Measurements from ENCODE around the gene ZNF138.

The ZNF138 gene

DNA sequence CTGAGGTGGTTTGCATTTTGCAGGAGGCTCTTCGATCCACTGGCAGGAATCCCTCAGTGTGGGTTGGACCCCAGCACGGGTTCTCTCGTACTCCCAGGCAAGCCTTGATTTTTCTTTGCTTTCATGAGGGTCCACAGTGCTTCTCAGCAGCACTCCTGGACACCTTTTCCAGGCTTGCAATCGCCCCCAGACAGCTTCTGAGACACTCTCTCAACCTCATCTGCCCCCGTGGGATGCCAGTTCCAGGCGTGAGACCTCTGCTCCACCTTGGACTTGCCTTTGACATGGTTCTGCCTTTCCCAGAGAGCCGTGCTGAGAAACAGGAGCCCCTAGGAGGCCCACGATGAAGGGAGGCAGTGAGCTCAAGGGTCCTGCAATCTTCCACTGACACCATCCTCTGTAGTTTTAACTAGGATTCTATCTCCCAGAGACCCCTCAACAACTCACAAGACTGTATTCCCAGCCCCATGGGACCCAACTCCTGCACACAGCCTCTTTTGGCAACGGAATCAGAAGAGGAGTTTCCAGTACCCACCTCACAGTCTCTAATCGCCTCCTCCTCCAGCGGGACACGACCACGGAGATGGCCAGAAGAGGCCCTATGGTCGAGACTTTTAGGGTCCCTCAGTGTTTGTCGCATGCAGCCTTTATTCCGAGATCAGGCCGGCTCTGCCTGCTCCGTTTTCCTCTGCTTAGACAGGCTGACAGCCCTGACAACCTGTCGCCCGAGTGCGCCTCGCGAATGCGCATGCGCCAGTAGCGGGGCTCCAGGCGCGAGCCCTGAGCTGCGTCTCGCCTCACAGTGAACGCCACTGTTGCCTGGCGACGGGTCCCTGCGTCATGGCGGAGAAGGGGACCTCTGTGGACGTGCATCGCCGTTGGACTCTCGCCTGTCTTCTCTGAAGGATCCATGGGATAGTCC is 82.8 kb downstream of the ZNF138 start:
- no peak for FAIRE-seq

DNA sequence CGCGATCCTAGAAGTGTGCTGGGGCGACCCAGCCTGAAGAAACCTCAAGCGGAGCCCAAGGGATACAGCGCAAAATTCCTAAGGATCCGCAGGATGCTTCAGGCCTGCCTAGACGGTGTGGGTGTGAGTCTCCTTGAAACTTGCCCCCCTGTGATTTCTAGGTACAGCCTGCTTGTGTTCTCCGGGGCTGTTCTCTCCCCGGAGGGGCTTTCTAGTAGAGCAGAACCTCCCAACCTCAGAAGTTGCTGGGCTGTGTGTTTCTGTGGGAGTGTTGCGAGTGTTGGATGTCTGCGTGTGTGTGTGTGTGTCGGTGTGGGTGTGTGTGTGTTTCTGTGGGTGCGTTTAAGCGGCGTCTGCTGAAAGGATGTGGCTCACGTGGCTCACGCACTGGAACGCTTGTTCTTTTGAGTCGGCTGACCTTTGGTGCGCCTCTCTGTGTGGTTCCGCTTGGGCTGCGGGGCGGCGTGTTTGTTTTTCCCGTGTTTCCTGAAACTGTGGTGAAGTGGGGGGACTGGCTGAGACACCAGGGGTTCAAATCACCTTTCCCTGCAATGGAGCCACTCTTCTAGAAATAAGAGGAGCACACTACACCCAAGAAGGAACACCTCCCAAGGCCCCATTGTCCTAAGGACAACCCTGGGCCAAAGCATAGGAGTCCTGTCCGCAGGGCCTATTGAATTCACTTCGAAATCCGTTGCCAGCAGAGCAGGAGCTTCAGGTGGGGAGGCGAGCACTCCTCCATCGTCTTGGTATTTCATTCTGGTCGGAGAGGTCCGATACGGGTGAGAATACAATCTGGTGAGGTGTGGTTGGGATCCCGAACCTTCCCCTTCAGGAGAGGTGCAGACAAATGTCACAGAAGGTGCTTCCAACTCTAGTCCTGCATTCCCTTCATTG is 83.7 kb downstream of the ZNF138 start:
- no peak for FAIRE-seq

DNA sequence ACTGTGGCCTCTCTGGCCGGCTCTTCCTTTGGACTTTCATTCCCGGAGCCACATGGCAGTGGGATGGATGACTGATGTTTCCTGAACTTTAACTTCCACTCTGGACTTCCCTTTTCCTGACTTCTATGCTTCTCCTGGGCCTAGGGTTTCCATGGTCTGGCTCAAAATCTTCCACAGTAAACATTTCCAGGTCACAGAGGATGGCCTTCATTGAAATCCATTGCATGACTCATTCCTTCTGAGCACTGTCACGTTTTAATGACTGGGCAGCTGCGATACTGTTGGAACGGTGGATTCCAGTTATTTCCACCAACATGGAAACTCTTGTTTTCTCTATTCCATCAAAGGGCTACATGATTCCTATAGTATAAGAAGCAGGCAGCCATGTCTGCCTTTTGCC is 84.5 kb downstream of the ZNF138 start:
- no peak for FAIRE-seq

DNA sequence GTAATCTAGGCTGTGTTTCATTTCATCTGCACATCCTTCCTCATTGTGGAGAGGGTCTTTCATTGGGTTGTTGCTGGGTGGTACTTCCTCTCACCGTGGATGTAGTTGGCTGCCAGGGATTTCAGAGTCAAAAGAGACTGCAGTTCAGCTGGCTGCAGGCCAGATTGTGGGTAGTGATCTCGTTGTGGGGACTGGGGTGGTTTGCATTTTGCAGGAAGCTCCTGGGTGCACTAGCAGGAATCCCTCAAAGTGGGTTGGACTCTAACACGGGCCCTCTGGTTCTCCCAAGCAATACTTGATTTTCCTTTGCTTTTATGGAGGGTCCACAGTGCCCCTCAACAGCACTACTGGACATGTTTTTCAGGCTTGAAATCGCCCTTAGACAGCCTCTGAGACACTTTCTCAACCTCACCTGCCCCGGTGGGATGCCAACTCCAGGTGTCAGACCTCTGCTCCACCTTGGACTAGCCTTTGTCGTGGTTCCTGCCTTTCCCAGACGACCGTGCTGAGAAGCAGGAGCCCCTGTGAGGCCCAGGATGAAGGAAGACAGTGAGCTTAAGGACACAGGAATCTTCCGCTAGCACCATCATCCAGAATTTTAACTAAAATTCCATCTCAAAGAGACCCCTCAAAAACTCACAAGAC is 85.0 kb downstream of the ZNF138 start:
- FAIRE-seq = no peak

DNA sequence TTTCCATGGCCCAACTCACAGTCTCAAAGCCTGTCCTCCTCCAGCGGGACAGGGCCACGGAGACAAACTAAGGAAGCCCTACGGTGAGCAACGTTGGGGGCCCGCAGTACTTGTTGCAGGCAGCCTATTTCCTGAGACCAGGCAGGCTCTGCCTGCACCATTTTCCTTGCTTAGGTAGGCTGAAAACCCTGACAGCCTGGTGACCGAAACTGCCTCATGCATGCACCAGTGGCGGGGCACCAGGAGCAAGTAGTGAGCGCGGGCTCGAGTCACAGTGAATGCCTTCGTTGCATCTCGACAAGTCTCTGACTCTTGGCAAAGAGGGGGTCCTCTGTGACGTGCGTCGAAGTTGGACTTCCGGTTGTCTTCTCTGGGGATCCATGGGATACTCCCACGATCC is 85.6 kb downstream of the ZNF138 start:
- FAIRE-seq = no peak

DNA sequence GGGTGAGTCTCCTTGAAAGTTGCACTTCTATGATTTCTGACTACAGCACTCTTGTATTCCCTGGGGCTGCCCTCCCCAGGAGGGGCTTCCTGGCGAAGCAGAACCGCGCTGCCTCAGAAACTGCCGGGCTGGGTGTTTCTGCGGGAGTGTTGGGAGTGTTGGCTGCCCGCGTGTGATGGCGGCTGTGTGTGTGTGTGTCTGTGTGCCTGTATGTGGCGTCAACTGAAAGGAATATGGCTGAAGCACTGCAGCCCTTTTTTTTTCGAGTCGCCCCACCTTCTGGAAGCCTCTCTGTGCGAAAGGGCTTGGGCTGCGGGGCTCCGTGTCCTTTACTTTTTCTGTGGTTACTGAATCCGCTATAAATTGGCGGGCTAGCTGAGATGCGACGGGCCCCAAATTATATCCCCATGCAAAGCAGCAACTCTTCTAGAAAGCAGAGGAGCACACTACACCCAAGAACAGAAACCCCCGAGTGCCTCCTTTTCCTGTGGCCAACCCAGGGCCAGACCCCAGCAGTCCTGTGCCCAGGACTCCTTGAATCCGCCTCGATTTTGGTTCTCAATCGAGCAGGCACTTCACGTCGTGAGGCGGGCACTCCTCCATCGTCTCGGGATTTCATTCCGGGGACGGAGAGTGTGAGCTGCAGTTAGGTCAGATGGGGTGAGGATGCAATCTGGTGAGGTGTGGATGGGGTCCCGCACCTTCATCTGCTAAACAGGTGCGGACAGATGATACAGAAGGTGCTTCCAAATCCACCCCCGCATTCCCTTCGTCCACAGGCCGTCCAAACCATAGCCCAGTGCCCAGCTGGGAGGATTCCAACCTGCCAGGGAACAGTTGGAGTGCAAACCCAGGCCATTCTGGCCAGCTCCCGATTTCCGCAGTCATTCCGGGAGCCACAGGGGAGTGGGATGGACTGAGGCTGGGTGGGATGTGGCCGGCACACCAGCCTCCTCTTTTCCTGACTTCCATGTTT is 86.4 kb downstream of the ZNF138 start:
- FAIRE-seq = no peak

DNA sequence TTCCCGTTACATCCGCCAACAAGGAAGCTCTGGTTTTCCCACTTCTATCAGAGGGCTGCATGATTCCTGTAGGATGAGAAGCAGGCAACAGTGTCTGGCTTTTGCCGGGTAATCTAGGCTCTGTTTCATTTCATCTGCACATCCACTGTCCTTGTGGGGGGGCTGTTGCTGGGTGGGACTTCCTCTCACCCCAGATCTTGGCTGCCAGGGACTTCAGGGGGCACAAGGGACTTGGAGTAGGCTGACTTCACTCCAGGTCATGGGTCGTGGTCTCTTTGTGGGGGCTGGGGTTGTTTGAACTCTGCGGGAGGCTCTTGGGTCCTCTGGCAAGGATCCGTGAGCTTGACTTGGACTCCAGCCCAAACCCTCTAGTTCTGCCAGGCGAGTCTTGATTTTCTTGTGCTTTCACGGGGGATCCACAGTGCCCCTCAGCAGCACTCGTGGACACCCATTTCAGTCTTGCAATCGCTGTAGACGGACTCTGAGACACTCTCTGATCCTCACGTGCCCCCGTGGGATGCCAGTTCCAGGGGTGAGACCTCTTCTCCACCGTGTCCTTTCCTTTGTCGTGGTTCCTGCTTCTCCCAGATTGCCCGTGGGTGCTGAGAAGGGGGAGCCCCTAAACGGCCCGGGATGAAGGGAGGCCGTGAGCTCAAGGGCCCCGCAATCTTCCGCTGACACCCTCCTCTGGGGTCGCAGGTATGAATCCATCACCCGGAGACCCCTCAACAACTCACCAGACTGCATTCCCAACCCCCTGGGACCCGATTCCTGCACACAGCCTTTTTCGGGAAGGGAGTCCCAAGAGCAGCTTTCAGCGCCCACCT is 87.4 kb downstream of the ZNF138 start:
- FAIRE-seq = no peak

DNA sequence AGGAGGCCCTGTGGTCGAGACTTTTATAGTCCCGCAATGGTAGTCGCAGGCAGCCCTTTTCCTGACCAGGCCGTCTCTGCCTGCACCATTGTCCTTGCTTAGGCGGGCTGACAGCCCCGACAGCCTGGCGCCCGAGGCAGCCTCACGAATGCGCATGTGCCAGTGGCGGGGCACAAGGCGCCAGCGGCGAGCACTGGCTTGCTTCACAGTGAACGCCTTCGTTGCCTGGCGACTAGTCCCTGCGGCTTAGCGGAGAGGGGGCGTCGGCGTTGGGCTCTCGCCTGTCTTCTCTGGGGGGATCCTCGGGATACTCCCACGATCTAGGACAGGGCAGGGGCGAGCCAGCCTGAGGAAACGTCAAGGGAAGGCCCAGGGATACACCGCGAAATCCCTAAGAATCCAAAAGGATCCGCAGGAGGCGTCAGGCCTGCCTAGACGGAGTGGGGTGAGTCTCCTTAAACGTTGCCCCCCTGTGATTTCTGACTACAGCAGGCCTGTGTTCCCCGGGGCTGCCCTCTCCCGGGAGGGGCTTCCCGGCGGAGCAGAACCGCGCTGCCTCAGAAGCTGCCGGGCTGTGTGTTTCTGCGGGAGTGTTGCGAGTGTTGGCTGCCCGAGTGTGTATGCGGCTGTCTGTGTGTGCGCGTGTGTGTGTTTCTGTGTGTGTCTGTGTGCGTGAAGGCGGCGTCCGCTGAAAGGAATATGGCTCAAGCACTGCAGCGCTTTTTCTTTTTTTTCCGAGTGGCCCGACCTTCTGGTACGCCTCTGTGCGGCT is 88.3 kb downstream of the ZNF138 start:
- no peak for FAIRE-seq

Measured in colon (tissue), 2 donors.